ENCODE data around the gene TOR1AIP2.
"Not testable (repeated sequence)": the region's sequence is repeated elsewhere in the genome, so short reads cannot be mapped to it uniquely, and the experiment has no call there.

The TOR1AIP2 gene

GRCh38 chr1:179807691-179808485 is 69.7 kb downstream of the TOR1AIP2 start:
- DNase-seq (ENCODE audit: low spot score) = peak; percentile 52

GRCh38 chr1:179807291-179807690 is 70.3 kb downstream of the TOR1AIP2 start:
- no peak for DNase-seq (ENCODE audit: low spot score)

- DNase-seq (ENCODE audit: low spot score) = no peak
Measured at GRCh38 chr1:179806333-179806732, 71.3 kb downstream of the TOR1AIP2 start.

GRCh38 chr1:179805291-179806195 is 72.1 kb downstream of the TOR1AIP2 start:
- no peak for DNase-seq (ENCODE audit: low spot score)

GRCh38 chr1:179804417-179804816 is 73.2 kb downstream of the TOR1AIP2 start:
- DNase-seq (ENCODE audit: low spot score) = not testable (repeated sequence)

- DNase-seq (ENCODE audit: low spot score) = no peak
Measured at GRCh38 chr1:179803918-179804317, 73.7 kb downstream of the TOR1AIP2 start.

- DNase-seq (ENCODE audit: low spot score) = no peak
Measured at GRCh38 chr1:179803104-179803503, 74.5 kb downstream of the TOR1AIP2 start.

GRCh38 chr1:179800481-179800880 is 77.1 kb downstream of the TOR1AIP2 start:
- DNase-seq (ENCODE audit: low spot score) = no peak

- no peak for DNase-seq (ENCODE audit: low spot score)
Measured at GRCh38 chr1:179798864-179799516, 78.6 kb downstream of the TOR1AIP2 start.

- no peak for DNase-seq (ENCODE audit: low spot score)
Measured at GRCh38 chr1:179798213-179798863, 79.3 kb downstream of the TOR1AIP2 start.

GRCh38 chr1:179794669-179795068 is 82.9 kb downstream of the TOR1AIP2 start:
- no peak for DNase-seq (ENCODE audit: low spot score)

GRCh38 chr1:179794146-179794545 is 83.5 kb downstream of the TOR1AIP2 start:
- no peak for DNase-seq (ENCODE audit: low spot score)

GRCh38 chr1:179793281-179793680 is 84.3 kb downstream of the TOR1AIP2 start:
- no peak for DNase-seq (ENCODE audit: low spot score)
